ENCODE results near the gene CDC42BPA. TPM values are rescaled to one million over a fixed set of nuclear protein-coding genes. Genes with fewer than 3 reads are reported as not detected.

The CDC42BPA gene
- total RNA-seq, 1 experiment from 2014 or later: 30.1 TPM

GRCh38 chr1:227066999-227067398 is 251.3 kb downstream of the CDC42BPA start:
- Histone ChIP-seq H2AK5ac (ENCODE audit: insufficient read length, low read length) (no peak overlapping the region), H3K18ac (ENCODE audit: insufficient read length, low read depth, low read length) (no peak overlapping the region), H3K79me1 (ENCODE audit: insufficient read depth, low read depth, low read length, poor library complexity, severe bottlenecking) (no peaks in the 10 kb centered on the region), H2BK5ac (ENCODE audit: insufficient read length, low read length) (no peak overlapping the region), H2AFZ (ENCODE audit: low read length) (no peak overlapping the region), H2BK120ac (ENCODE audit: low read depth, low read length, poor library complexity, severe bottlenecking) (no peak overlapping the region), H3K4me1 (ENCODE audit: insufficient read depth, low read length) (no peaks in the 10 kb centered on the region), H3T11ph (ENCODE audit: low read length) (no peak overlapping the region), H4K8ac (replicated peaks; ENCODE audit: insufficient read length, low read depth, low read length) (no peak overlapping the region), H3K56ac (ENCODE audit: insufficient read length, low read depth, low read length) (no peak overlapping the region), H3K4ac (ENCODE audit: low read depth, low read length) (no peak overlapping the region), H4K20me1 (ENCODE audit: control insufficient read depth, insufficient read depth, insufficient read length) (no peaks in the 10 kb centered on the region), H3K9me3 (ENCODE audit: control insufficient read depth, low read depth, low read length) (no peaks in the 10 kb centered on the region), H3K23me2 (ENCODE audit: insufficient read length, low read depth, low read length, poor library complexity, severe bottlenecking) (no peaks in the 10 kb centered on the region), H4K91ac (ENCODE audit: insufficient read length, low read depth, low read length) (no peak overlapping the region), H3K27ac (ENCODE audit: insufficient read length, low read depth, low read length) (no peak overlapping the region), H3K79me2 (ENCODE audit: insufficient read depth, low read length) (no peaks in the 10 kb centered on the region), H3K23ac (ENCODE audit: insufficient read length, low read depth, low read length) (no peak overlapping the region), H2BK12ac (ENCODE audit: insufficient read length, low read depth, low read length) (no peak overlapping the region), H3K14ac (ENCODE audit: insufficient read depth, low read length) (no peak overlapping the region), H3K27me3 (ENCODE audit: insufficient read depth, low read length) (no peaks in the 10 kb centered on the region), H3K9ac (ENCODE audit: extremely low read depth, insufficient read length, low read length) (no peak overlapping the region), H4K5ac (ENCODE audit: insufficient read length, low read depth, low read length) (no peak overlapping the region), H2BK15ac (ENCODE audit: low read depth, low read length) (no peak overlapping the region), H3K4me2 (ENCODE audit: insufficient read depth, insufficient read length, low read length) (no peak overlapping the region), H2BK20ac (ENCODE audit: low read depth, low read length, poor library complexity, severe bottlenecking) (no peak overlapping the region)
- Mint-ChIP-seq H3K27me3 (ENCODE audit: low read depth) (no peaks in the 10 kb centered on the region), H3K4me3 (no peak overlapping the region), H3K27ac (no peak overlapping the region; a peak in 1 of 7 replicates), H3K36me3 (ENCODE audit: insufficient read depth in 1 of 3, low read depth in 3 of 3) (peaks cover 0 to 15% (median 5%) of the 10 kb centered on the region in 3 experiments; a peak in 6 of 7 replicates), H3K4me1 (peaks cover under 1 to 2% of the 10 kb centered on the region in 2 experiments; a peak in 3 of 4 replicates), H3K9me3 (no peaks in the 10 kb centered on the region)
- no CpG with 5 or more reads among the region's 1 CpG for WGBS (ENCODE audit: extremely low coverage, insufficient read length, low lambda C conversion rate)
- DNase-seq: no peak
- TF ChIP-seq CTCF (conservative IDR thresholded peaks at IDR 0.05): no peak

Measured in H9 (cell line).